Measurements from ENCODE around the gene HACE1.
"Not testable (repeated sequence)": the region's sequence is repeated elsewhere in the genome, so short reads cannot be mapped to it uniquely, and the experiment has no call there.

HACE1 gene

GRCh38 chr6:104828478-104828877 is 31.2 kb downstream of the HACE1 start:
- no peak for TF ChIP-seq CREB5 (CRISPR knock-in tag; IDR thresholded peaks at IDR 0.05; ENCODE audit: low read depth)
- no peak for TF ChIP-seq ZFP30 (CRISPR knock-in tag; IDR thresholded peaks at IDR 0.05)
- TF ChIP-seq ZNF70 (CRISPR knock-in tag; IDR thresholded peaks at IDR 0.05) = no peak
- no peak for TF ChIP-seq ZFP3 (CRISPR knock-in tag; IDR thresholded peaks at IDR 0.05)
- no peak for TF ChIP-seq SNAI2 (CRISPR knock-in tag; IDR thresholded peaks at IDR 0.05)
- TF ChIP-seq OSR1 (CRISPR knock-in tag; IDR thresholded peaks at IDR 0.05) = no peak
- no peak for TF ChIP-seq RARB (CRISPR knock-in tag; IDR thresholded peaks at IDR 0.05)
- TF ChIP-seq TOX (CRISPR knock-in tag; IDR thresholded peaks at IDR 0.05; ENCODE audit: borderline replicate concordance) = no peak
- no peak for TF ChIP-seq ESRRG (CRISPR knock-in tag; IDR thresholded peaks at IDR 0.05)
- no peak for TF ChIP-seq BACH2 (CRISPR knock-in tag; IDR thresholded peaks at IDR 0.05; ENCODE audit: borderline replicate concordance)
- no peak for TF ChIP-seq GLIS3 (CRISPR knock-in tag; IDR thresholded peaks at IDR 0.05)
- TF ChIP-seq ZNF8 (CRISPR knock-in tag; IDR thresholded peaks at IDR 0.05) = no peak
- TF ChIP-seq ISL1 (CRISPR knock-in tag; IDR thresholded peaks at IDR 0.05) = no peak
- TF ChIP-seq, protein P1, sequence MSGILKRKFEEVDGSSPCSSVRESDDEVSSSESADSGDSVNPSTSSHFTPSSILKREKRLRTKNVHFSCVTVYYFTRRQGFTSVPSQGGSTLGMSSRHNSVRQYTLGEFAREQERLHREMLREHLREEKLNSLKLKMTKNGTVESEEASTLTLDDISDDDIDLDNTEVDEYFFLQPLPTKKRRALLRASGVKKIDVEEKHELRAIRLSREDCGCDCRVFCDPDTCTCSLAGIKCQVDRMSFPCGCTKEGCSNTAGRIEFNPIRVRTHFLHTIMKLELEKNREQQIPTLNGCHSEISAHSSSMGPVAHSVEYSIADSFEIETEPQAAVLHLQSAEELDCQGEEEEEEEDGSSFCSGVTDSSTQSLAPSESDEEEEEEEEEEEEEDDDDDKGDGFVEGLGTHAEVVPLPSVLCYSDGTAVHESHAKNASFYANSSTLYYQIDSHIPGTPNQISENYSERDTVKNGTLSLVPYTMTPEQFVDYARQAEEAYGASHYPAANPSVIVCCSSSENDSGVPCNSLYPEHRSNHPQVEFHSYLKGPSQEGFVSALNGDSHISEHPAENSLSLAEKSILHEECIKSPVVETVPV (CRISPR knock-in tag; IDR thresholded peaks at IDR 0.05) = no peak
- TF ChIP-seq ZNF565 (CRISPR knock-in tag; conservative IDR thresholded peaks at IDR 0.05; ENCODE audit: low read depth) = no peak
- TF ChIP-seq TCF4 (CRISPR knock-in tag; IDR thresholded peaks at IDR 0.05; ENCODE audit: borderline replicate concordance) = no peak
- TF ChIP-seq PPARA (CRISPR knock-in tag; IDR thresholded peaks at IDR 0.05; ENCODE audit: borderline replicate concordance) = no peak
- TF ChIP-seq ZC3H10 (CRISPR knock-in tag; IDR thresholded peaks at IDR 0.05) = no peak
- TF ChIP-seq, protein P2, sequence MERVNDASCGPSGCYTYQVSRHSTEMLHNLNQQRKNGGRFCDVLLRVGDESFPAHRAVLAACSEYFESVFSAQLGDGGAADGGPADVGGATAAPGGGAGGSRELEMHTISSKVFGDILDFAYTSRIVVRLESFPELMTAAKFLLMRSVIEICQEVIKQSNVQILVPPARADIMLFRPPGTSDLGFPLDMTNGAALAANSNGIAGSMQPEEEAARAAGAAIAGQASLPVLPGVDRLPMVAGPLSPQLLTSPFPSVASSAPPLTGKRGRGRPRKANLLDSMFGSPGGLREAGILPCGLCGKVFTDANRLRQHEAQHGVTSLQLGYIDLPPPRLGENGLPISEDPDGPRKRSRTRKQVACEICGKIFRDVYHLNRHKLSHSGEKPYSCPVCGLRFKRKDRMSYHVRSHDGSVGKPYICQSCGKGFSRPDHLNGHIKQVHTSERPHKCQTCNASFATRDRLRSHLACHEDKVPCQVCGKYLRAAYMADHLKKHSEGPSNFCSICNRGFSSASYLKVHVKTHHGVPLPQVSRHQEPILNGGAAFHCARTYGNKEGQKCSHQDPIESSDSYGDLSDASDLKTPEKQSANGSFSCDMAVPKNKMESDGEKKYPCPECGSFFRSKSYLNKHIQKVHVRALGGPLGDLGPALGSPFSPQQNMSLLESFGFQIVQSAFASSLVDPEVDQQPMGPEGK (CRISPR knock-in tag; IDR thresholded peaks at IDR 0.05; ENCODE audit: borderline replicate concordance) = no peak
- ATAC-seq = no peak

DNA sequence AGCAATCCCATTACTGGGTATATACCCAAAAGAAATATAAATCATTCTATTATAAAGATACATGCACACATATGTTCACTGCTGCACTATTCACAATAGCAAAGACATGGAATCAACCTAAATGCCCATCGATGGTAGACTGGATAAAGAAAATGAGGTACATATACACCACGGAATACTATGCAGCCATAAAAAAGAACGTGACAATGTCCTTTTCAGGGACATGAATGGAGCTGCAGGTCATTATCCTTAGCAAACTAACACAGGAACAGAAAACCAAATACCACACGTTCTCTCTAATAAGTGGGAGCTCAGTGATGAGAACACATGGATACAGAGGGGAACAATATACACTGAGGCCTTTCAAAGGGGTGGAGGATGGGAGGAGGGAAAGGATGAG is 38.9 kb downstream of the HACE1 start:
- ATAC-seq = not testable (repeated sequence)

DNA sequence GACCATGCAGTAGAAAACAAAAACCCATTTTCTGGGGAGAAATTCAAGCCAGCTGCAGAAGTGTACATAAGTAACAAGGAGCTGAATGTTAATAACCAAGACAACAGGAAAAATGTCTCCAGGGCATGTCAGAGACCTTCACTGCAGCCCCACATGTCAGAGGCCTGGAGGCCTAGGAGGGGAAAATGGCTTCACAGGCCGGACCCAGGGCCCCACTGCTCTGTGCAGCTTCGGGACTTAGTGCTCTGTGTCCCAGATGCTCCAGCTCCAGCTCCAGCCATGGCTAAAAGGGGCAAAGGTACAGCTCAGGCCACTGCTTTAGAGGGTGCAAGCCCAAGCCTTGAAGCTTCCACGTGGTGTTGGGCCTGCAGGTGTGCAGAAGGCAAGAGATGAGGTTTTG is 43.6 kb downstream of the HACE1 start:
- no peak for TF ChIP-seq CREB5 (CRISPR knock-in tag; IDR thresholded peaks at IDR 0.05; ENCODE audit: low read depth)
- no peak for TF ChIP-seq BACH2 (CRISPR knock-in tag; IDR thresholded peaks at IDR 0.05; ENCODE audit: borderline replicate concordance)
- TF ChIP-seq ZFP30 (CRISPR knock-in tag; IDR thresholded peaks at IDR 0.05) = no peak
- TF ChIP-seq GLIS3 (CRISPR knock-in tag; IDR thresholded peaks at IDR 0.05) = no peak
- TF ChIP-seq ZNF70 (CRISPR knock-in tag; IDR thresholded peaks at IDR 0.05) = no peak
- TF ChIP-seq PPARA (CRISPR knock-in tag; IDR thresholded peaks at IDR 0.05; ENCODE audit: borderline replicate concordance) = no peak
- TF ChIP-seq ZNF8 (CRISPR knock-in tag; IDR thresholded peaks at IDR 0.05) = no peak
- TF ChIP-seq OSR1 (CRISPR knock-in tag; IDR thresholded peaks at IDR 0.05) = no peak
- TF ChIP-seq, protein P1 (CRISPR knock-in tag; IDR thresholded peaks at IDR 0.05) = no peak
- TF ChIP-seq, protein P3, sequence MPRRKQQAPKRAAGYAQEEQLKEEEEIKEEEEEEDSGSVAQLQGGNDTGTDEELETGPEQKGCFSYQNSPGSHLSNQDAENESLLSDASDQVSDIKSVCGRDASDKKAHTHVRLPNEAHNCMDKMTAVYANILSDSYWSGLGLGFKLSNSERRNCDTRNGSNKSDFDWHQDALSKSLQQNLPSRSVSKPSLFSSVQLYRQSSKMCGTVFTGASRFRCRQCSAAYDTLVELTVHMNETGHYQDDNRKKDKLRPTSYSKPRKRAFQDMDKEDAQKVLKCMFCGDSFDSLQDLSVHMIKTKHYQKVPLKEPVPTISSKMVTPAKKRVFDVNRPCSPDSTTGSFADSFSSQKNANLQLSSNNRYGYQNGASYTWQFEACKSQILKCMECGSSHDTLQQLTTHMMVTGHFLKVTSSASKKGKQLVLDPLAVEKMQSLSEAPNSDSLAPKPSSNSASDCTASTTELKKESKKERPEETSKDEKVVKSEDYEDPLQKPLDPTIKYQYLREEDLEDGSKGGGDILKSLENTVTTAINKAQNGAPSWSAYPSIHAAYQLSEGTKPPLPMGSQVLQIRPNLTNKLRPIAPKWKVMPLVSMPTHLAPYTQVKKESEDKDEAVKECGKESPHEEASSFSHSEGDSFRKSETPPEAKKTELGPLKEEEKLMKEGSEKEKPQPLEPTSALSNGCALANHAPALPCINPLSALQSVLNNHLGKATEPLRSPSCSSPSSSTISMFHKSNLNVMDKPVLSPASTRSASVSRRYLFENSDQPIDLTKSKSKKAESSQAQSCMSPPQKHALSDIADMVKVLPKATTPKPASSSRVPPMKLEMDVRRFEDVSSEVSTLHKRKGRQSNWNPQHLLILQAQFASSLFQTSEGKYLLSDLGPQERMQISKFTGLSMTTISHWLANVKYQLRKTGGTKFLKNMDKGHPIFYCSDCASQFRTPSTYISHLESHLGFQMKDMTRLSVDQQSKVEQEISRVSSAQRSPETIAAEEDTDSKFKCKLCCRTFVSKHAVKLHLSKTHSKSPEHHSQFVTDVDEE (CRISPR knock-in tag; IDR thresholded peaks at IDR 0.05) = no peak
- no peak for TF ChIP-seq RARB (CRISPR knock-in tag; IDR thresholded peaks at IDR 0.05)
- no peak for TF ChIP-seq ZC3H10 (CRISPR knock-in tag; IDR thresholded peaks at IDR 0.05)
- TF ChIP-seq TCF4 (CRISPR knock-in tag; IDR thresholded peaks at IDR 0.05; ENCODE audit: borderline replicate concordance) = no peak
- no peak for TF ChIP-seq ESRRG (CRISPR knock-in tag; IDR thresholded peaks at IDR 0.05)
- no peak for TF ChIP-seq TOX (CRISPR knock-in tag; IDR thresholded peaks at IDR 0.05; ENCODE audit: borderline replicate concordance)
- ATAC-seq = no peak

Measured in SK-N-SH treated with all-trans-retinoic acid at 6 μM for 48 hours (cell line).